HG02840 (cell line): ENCODE results near the gene WDR18.
"Not testable (repeated sequence)": the region's sequence is repeated elsewhere in the genome, so short reads cannot be mapped to it uniquely, and the experiment has no call there.

Source experiments
- ATAC-seq: cut with Tn5 transposase; IDR thresholded peaks from one replicate; pipeline ENCODE4 v1.9.1; 2021; ENCODE audit warnings: mild to moderate bottlenecking, moderate library complexity, moderate number of reproducible peaks; ENCODE audit not compliant: unreplicated experiment, low FRiP score

The WDR18 gene

DNA sequence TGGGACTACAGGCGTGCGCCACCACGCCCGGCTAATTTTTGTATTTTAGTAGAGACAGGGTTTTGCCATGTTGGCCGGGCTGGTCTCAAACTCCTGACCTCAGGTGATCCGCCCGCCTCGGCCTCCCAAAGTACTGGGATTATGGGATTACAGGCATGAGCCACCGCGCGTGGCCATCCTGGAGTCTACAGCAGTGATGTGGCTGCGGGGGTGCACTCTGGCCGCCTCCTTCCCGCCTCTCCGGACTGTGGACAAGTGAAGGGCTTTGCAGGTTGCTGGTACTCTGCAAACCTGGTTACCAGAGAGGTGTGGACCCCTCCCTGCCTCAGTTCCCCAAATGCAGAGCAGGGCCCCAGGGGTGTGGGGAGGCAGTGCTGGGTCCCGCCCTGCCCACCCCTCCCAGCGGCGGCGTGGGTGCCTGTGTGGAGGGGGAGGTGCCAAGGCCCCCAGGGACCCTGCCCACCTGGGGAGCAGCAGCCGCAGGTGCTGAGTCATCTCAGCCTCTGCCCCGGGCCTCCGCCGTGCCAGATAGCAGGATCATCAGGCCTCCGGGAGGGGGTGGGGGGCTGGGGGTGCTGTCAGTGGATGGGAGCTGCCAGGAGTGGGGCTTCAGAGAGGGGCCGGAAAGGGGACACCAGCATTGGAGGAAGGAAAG, 35.2 kb upstream of the WDR18 start:
- no peak for ATAC-seq

DNA sequence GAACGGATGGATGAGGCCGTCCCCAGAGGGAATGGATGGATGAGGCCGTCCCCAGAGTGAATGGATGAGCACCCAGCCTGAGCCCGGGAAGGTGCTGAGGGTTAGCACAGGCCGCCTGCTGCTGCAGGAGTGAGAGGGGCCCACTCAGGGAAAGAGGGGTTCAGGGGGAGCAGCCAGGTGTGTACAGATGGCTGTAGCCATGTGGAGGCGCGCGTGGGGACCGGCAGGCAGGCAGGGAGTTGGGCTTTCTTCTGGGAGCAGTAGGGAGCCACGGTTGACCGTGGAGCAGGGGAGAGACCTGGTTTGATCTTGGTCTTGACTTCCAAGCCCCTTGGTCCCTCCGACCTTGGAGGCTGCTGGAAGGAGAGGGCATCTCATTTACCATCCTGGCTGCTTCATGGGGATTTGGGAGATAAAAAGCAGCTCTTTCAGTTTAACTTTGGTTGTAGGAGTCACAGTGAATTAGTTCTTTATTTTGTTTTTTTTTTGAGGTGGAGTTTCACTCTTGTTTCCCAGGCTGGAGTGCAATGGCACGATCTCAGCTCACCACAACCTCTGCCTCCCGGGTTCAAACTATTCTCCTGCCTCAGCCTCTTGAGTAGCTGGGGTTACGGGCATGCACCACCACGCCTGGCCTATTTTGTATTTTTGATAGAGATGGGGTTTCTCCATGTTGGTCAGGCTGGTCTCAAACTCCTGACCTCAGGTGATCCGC, 33.6 kb upstream of the WDR18 start:
- ATAC-seq: no peak

DNA sequence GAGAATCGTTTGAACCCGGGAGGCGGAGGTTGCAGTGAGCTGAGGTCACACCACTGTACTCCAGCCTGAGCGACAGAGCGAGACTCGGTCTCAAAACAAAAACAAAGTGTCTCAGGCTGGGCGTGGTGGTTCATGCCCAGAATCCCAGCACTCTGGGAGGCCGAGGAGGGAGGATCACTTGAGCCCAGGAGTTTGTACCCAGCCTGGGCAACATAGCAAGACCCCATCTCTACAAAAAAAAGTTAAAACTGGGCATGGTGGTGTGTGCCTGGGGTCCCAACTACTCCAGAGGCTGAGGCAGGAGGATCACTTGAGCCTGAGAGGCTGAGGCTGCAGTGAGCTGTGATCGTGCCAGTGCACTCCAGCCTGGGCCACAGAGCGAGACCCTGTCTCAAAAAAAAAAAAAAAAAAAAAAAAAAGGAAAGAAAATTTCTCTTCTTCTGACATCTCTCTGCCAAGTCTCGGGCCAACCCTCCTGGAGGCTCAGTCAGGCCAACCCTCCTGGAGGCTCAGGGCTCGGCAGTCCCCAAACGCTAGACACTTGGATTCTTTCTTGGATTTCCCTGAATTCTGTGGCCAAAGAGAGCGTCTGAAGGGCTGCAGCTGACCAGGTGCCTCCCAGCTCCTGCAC, 32.0 kb upstream of the WDR18 start:
- no peak for ATAC-seq

GRCh38 chr19:952680-953444, 31.3 kb upstream of the WDR18 start:
- ATAC-seq: no peak

DNA sequence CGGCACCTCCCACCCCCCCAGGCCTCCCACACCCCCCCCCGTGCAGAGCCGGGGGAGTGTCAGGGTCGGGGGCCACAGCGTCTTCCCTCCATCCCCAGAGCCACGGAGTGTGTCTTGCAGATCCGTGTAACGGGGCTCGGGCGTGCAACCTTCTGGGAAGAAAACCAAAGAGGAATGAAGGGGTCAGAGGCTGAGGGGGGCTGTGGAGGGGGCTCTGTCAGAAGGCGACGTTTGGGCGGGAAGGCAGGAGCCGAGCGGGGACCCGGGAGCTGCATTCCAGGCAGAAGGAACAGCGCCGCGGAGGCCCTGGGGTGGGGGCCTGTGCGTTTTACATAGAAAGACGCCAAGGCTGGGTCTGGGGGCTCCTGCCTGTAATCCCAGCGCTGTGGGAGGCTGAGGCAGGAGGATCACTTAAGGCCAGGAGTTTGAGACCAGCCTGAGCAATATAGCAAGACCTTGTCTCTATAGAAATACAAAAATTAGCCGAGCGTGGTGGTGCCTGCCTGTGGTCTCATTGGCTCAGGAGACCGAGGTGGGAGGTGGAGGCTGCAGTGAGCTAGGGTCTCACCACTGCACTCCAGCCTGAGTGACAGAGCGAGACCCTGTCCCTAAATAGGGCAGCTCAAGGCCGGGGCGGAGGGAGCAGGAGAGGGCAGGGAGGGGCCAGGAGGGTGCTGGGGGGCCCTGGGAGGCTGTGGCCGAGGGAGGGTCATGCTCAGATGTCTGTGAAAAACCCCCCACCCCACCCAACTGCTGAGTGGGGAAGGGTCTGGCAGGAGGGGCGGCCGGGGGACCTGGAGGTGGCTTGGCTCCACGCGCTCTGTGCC, 30.5 kb upstream of the WDR18 start:
- ATAC-seq: no peak

DNA sequence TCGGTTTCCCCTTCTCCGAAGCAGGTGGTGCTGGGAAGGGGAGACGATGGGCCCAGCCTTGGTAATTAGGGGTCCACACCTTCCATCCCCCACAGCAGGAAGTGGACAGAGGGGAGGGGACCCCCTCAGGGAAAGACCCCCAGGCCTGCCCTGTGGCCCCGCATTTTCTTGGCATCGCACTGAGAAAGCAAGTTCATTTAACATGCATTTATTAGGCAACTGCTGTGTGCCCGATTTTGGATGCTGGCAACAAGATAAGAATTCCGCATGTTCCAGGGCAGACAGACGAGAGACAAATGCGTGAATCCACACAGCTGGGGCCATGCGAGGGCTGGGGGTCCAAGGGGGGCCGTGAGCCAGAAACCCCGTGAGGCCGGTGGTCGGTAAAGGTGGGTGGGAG, 29.9 kb upstream of the WDR18 start:
- ATAC-seq: no peak

DNA sequence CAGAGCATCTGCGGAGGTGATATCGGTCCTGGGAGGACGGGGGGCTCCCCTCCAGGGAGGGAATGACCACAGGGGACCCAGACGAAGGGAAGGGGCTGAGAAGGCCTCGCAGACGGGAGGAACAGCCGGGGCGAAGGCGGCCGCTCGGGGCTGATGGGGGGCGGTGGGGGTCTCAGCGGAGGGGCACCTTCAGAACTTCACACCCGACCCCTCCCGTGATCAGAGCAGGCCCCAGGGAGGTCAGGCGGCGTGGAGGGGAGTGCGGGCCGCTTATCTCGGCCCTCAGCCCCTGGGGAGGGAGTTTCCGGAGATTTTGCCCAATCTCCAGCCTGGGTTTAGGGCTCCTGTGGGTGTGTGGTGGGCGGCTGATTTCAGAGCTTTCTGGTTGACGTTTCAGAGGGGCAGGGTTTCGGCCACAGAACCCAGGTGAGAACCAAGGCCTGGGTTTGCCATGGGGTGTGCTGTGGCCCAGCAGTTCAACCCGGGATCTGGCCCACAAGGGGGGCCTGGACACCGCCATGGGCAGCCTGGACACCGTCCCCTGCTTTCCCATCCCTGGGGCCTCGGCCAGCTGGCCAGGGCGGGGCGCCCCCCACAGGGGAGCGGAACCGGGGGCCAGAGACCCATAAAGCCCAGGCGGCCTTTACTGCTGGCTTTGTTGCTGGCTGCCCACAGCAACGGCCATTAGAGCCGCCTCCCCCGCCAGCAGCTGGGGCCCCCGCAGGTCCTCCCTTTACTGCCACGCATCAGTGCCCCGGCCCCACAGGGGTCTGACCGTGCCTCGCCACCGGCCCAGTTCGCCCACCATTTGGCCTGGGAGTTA, 29.3 kb upstream of the WDR18 start:
- no peak for ATAC-seq

DNA sequence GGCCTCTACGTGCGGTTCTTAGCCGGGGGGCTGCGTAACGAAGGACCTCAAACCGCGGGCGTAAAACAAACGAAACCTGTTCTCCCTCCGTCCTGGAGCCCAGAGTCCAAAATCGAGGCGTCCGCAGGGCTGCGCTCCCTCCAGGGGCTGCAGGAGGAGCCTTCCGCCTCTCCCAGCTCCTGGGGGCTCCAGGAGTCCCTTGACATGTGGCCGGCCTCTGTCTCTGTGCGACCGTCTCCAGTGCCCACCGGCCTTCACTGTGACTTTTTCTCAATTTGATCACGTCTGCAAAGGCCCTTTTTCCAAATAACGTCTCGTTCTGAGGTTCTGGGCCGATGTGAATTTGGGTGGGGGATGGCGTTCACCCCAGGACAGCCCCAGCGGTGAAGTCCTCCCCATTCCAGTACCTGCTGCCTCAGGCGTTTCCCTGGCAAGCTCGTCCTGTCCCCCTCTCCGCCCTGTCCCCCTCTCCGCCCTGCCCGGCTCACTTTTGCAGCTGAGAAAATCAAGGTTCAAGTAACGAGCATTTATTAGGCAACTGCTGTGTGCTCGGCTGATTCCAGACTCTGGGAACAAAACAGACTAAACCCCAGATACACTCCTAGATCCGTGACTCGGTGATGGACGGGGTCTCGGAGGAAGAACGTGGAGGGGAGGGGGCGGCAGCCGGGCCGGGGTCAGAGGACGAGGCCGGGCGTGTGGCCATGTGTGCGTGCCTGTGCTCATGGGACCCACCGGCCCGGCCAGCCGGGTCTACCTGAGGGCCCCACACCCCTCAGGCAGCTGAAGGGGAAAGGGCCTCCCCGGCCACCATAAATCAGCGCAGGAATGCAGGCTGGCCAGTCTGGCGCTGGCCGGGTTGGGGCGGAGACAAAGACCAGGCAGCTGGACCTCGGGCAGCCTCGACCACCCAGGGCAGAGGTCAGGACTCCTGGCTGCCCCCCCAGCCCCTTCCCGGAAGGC, 28.1 kb upstream of the WDR18 start:
- ATAC-seq: no peak

DNA sequence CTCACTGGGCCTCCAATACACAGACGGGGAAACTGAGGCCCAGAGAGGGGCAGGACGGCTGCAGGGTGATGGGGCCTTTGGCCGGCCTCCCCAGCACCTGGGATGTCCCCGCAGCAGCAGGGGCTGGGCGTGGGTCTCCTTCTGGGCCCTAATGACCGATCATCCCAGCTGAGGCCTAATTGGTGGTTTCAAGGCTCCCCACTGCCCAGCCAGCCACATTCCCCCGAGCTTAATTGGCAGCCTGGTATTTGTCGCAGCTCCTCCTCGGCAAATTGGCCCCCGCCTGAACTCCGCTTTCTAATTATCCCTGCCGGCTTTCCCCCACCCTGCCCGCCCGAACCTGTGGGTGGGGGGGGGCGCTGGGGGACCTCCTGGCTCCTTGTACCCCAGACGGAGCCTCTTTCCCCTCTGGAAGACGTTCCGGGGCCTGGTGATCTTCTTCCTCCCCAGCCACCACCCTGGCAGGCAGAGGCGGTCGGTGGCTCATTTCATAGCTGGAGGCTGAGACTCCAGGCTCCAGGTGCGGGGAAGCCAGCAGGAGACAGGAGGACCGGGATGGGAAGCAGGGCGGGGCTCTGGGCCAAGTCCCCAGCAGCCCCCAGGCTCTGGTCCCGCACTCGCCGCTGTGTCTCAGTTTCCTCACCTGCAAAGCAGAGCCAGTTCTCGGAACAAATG, 27.2 kb upstream of the WDR18 start:
- no peak for ATAC-seq

DNA sequence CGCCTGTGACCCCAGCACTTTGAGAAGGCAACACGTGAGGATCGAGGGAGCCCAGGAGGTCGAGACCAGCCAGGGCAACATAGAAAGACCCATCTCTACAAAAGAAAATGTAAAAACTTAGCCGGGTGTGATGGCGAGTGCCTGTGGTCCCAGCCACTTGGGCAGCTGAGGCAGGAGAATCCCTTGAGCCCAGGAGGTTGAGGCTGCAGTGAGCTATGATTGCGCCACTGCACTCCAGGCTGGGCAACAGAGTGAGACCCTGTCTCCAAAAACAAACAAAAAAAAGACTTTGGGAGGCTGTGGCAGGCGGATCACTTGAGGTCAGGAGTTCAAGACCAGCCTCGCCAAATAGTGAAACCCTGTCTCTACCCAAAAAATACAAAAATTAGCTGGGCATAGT, 26.6 kb upstream of the WDR18 start:
- ATAC-seq: not testable (repeated sequence)

GRCh38 chr19:958967-959855, 24.9 kb upstream of the WDR18 start:
- no peak for ATAC-seq

GRCh38 chr19:960020-960419, 24.1 kb upstream of the WDR18 start:
- ATAC-seq: no peak

DNA sequence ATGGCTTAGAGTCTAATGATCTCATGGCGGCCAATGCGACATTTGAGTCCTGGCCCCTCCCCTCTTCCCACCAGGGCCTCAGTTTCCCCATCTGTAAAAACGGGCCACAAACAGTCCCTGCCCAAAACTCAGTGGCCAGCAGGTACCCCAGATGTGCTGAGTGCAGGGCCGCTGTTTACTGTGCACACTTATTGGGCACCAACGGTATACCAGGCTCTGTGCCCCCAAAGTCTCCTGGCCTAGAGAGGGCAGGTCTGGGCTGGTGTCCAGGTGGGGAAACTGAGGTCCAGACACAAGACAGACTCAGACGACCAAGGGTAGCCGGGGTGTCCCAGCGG, 23.6 kb upstream of the WDR18 start:
- no peak for ATAC-seq

DNA sequence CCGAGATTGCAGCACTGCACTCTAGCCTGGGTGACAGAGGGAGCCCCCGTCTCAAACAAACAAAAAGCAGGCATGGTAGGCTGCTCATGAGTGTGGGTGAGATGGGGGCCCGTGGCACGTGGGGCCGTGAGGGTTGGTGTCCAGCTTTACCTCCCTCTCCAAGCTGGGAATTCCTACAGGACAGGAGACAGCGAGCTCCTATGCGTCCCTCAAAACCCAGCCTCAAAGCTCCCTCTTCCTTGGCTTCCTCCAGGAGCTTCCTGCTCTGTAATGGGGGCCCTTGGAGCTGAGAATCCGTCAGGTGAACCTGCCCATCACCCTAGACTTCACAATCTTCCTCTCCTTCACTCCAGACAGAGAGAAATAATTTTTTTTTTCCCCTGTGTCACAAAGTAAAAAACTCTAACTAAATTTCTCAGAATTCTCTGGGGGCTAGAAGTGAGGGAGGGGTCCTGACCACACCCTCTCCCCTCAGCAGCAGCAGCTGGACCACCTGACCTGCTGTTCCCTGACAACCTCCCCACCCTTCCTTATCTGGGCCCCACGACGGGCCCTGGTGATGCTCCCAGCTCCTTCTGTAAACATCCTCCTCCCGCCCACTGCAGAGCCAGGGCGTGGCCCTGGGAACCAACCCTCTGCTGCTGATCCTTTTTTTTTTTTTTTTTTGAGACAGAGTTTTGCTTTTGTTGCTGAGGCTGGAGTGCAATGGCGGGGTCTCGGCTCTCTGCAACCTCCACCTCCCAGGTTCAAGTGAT, 22.1 kb upstream of the WDR18 start:
- ATAC-seq: no peak

GRCh38 chr19:962683-963400, 21.3 kb upstream of the WDR18 start:
- no peak for ATAC-seq
